Measurements from ENCODE around the gene PKN1. TPM values are rescaled to one million over a fixed set of nuclear protein-coding genes. Genes with fewer than 3 reads are reported as not detected.

PKN1 gene
- total RNA-seq, 1 experiment from 2014 or later = 223 TPM

- no peak for DNase-seq (ENCODE audit: low read depth)
- in situ Hi-C loops (cut with HindIII; ENCODE audit: low pct_unique_long_range_greater_than_20kb, low sequenced_read_pairs) = no loop called here
These were observed 27.7 kb upstream of the PKN1 start for GRCh38 chr19:14405380-14405757.

DNA sequence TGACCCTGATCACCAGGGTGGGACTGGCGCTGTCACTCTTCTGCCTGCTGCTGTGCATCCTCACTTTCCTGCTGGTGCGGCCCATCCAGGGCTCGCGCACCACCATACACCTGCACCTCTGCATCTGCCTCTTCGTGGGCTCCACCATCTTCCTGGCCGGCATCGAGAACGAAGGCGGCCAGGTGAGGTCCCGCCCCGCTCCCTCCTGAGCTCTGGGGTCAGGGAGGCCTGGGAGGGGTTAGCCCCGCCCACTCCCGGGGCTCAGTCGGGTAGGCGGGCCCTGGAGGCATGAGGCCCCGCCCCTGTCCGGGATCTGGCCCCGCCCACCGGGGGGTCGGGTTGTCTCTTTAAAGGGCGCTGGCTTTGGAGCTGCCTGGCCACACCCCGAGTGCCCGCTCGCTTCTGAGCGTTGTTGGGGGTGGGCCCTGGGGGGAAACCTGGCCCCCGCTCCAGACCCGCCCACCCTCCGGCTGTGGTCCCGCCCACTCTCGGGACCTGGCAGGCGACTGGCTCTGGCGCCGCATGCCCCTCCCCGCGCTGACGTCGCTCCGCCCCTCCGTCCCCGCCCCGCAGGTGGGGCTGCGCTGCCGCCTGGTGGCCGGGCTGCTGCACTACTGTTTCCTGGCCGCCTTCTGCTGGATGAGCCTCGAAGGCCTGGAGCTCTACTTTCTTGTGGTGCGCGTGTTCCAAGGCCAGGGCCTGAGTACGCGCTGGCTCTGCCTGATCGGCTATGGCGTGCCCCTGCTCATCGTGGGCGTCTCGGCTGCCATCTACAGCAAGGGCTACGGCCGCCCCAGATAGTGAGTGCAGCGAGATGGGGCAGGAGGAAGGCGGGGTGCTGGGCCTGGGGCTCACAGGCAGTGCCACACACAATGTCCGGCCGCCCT is 27.1 kb upstream of the PKN1 start:
- DNase-seq (ENCODE audit: low read depth) = peak; percentile 92
- in situ Hi-C loops (cut with HindIII; ENCODE audit: low pct_unique_long_range_greater_than_20kb, low sequenced_read_pairs) = no loop called here

DNA sequence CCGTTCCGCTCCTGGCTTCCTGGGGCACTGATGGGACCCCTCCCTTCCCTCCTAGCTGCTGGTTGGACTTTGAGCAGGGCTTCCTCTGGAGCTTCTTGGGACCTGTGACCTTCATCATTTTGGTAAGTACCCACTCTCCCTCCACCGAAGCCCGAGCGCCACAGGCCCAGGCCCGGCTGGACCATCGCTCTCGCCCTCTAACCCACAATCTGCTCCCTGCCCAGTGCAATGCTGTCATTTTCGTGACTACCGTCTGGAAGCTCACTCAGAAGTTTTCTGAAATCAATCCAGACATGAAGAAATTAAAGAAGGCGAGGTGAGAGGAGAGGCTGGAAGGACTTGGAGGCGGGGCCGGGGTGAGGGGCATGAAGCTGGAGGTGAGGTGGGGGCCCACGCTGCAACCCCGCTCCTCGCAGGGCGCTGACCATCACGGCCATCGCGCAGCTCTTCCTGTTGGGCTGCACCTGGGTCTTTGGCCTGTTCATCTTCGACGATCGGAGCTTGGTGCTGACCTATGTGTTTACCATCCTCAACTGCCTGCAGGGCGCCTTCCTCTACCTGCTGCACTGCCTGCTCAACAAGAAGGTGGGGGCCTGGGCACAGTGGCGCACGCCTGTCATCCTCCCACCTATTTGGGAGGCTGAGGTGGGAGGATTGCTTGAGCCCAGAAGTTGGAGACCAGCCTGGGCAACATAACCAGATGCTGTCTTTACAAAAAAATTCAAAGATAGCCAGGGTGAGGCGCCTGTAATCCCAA is 26.3 kb upstream of the PKN1 start:
- in situ Hi-C loops (cut with HindIII; ENCODE audit: low pct_unique_long_range_greater_than_20kb, low sequenced_read_pairs) = no loop called here
- no peak for DNase-seq (ENCODE audit: low read depth)

DNA sequence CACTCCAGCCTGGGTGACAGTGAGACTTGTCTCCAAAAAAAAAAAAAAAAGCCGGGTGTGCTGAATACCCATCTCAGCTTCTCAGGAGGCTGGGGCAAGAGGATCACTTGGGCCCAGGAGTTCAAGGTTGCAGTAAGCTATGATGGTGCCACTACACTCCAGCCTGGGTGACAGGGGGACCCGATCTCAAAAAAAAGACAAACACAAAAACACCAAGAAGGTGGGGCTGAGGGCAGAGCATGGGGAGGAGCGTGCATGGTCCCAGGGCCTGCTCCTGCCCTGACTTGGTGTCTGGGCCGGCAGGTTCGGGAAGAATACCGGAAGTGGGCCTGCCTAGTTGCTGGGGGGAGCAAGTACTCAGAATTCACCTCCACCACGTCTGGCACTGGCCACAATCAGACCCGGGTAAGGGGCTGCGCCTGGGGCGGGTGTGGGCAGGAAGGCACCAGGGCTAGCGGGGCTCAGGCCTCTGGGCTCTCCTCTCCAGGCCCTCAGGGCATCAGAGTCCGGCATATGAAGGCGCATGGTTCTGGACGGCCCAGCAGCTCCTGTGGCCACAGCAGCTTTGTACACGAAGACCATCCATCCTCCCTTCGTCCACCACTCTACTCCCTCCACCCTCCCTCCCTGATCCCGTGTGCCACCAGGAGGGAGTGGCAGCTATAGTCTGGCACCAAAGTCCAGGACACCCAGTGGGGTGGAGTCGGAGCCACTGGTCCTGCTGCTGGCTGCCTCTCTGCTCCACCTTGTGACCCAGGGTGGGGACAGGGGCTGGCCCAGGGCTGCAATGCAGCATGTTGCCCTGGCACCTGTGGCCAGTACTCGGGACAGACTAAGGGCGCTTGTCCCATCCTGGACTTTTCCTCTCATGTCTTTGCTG is 25.3 kb upstream of the PKN1 start:
- in situ Hi-C loops (cut with HindIII; ENCODE audit: low pct_unique_long_range_greater_than_20kb, low sequenced_read_pairs) = no loop called here
- no peak for DNase-seq (ENCODE audit: low read depth)

- DNase-seq (ENCODE audit: low read depth) = no peak
- in situ Hi-C loops (cut with HindIII; ENCODE audit: low pct_unique_long_range_greater_than_20kb, low sequenced_read_pairs) = no loop called here
These were observed 24.5 kb upstream of the PKN1 start for GRCh38 chr19:14408491-14409145.

DNA sequence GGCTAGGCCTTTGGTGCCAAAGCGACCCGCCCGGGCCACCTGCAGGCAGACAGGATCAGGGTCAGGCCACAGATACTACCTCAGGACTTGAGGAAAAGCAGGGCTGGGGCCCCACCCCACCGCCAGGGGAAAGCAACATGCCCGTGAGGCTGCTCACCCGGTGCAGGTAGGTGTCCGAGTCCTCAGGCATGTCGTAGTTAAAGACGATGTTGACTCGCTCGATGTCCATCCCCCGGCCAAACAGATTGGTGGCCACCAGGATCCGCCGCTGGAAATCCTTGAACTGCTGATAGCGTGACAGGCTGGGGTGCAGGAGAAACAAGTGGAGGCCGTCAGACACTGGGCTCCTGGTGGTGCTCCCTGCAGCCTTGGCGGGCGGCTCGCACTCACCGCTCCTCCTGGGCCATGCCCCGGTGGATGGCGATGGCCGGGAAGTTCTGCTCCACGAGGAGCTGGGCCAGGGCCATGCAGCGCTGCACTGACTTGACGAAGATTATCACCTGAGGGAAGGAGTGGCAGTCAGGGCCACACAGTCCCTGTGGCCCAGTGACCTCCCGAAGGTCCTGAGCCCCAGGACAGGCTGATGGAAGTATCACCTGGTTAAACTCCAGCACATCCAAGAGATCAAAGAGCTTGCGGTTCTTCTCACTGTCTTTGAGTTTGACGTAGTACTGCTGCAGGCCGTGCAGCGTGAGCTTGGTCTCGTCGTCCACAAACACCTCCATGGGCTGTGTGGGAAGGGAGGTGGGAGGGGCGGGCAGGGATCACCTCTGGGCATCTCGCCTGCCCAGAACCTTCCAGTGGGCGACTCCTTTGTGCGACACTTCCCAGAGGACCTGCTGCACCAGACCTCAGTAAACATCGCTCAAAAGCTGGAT is 23.7 kb upstream of the PKN1 start:
- DNase-seq (ENCODE audit: low read depth) = no peak
- in situ Hi-C loops (cut with HindIII; ENCODE audit: low pct_unique_long_range_greater_than_20kb, low sequenced_read_pairs) = no loop called here

DNA sequence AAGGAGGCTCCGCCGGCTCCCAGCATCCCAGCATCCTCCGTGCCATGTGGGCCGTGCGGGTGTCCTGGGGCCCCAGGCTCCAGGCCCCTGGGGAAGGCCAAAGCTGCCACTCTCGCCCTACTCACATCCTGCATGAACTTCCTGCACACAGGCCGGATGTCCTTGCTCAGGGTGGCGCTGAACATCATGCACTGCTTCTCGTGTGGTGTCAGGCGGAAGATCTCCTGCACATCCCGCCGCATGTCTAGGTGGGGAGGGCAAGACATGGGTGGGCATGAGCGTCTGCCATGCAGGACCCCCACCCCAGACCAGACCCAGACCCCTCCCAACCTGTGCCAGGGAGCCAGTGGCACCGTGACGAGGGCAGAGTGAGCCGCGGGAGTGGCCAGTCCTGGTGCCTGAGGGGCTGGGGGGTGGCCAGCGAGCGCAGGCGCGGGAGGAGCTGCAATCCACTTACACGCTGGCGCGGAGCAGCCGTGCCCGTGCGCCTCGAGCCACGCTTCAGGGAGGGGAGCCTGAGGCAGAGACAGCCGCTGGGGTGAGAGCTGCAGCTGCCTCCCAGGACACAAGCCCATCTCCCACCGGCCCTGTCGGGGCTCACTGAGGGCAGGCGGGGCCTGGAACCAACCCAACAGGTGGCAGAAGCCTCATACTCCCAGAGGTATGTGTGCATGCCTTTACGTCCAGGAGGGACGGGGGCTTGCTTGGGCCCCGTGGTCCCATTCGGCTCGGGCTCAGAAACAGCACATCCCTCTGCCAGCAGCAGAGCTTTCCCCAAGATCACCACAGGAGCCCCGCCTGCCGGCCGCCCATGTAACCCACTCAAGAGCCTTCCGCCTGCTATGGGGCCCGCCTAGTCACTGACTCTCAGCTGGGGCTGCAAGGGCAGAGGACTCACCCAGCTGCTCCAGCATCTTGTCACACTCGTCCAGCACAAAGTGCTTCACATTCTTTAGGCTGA is 22.7 kb upstream of the PKN1 start:
- in situ Hi-C loops (cut with HindIII; ENCODE audit: low pct_unique_long_range_greater_than_20kb, low sequenced_read_pairs) = no loop called here
- DNase-seq (ENCODE audit: low read depth) = no peak

GRCh38 chr19:14411161-14411937 is 21.8 kb upstream of the PKN1 start:
- in situ Hi-C loops (cut with HindIII; ENCODE audit: low pct_unique_long_range_greater_than_20kb, low sequenced_read_pairs) = no loop called here
- DNase-seq (ENCODE audit: low read depth) = no peak

- no peak for DNase-seq (ENCODE audit: low read depth)
- in situ Hi-C loops (cut with HindIII; ENCODE audit: low pct_unique_long_range_greater_than_20kb, low sequenced_read_pairs) = no loop called here
These were observed 21.2 kb upstream of the PKN1 start for GRCh38 chr19:14411938-14412245.

- in situ Hi-C loops (cut with HindIII; ENCODE audit: low pct_unique_long_range_greater_than_20kb, low sequenced_read_pairs) = no loop called here
These were observed 20.6 kb upstream of the PKN1 start for GRCh38 chr19:14412324-14412995.

GRCh38 chr19:14412996-14413692 is 20.0 kb upstream of the PKN1 start:
- in situ Hi-C loops (cut with HindIII; ENCODE audit: low pct_unique_long_range_greater_than_20kb, low sequenced_read_pairs) = no loop called here
- no peak for DNase-seq (ENCODE audit: low read depth)

More at GRCh38 chr19:14412324-14412995, 20.6 kb upstream of the PKN1 start:
- no peak for DNase-seq (ENCODE audit: low read depth)

GRCh38 chr19:14413693-14414181 is 19.4 kb upstream of the PKN1 start:
- in situ Hi-C loops (cut with HindIII; ENCODE audit: low pct_unique_long_range_greater_than_20kb, low sequenced_read_pairs) = no loop called here
- no peak for DNase-seq (ENCODE audit: low read depth)

- in situ Hi-C loops (cut with HindIII; ENCODE audit: low pct_unique_long_range_greater_than_20kb, low sequenced_read_pairs) = no loop called here
- DNase-seq (ENCODE audit: low read depth) = no peak
These were observed 18.0 kb upstream of the PKN1 start for GRCh38 chr19:14414926-14415690.

- no peak for DNase-seq (ENCODE audit: low read depth)
- in situ Hi-C loops (cut with HindIII; ENCODE audit: low pct_unique_long_range_greater_than_20kb, low sequenced_read_pairs) = no loop called here
These were observed 16.3 kb upstream of the PKN1 start for GRCh38 chr19:14416817-14417231.
